Immature natural killer cell (primary cell): ENCODE data around the gene NIN. TPM values are rescaled to one million over a fixed set of nuclear protein-coding genes. Genes with fewer than 3 reads are reported as not detected.

ENCODE experiments used
- DNase-seq, 3 donors: peaks; one replicate each; pipeline ENCODE4 v3.0.0; 2022; ENCODE audit warnings: mixed read lengths in 1 of 3
- H3K27ac Mint-ChIP-seq, 6 donors: one replicate each; pipeline ENCODE4 v1.8.0; 2020; ENCODE audit warnings: mixed read lengths in 6 of 6, mild to moderate bottlenecking in 5 of 6, inconsistent platforms in 4 of 6, moderate library complexity in 3 of 6
- H3K27me3 Mint-ChIP-seq, 3 donors: one replicate each; pipeline ENCODE4 v1.8.0; 2020 to 2021; ENCODE audit warnings: low read depth in 3 of 3, mild to moderate bottlenecking in 3 of 3, mixed read lengths in 3 of 3, moderate library complexity in 3 of 3, inconsistent platforms in 1 of 3
- H3K36me3 Mint-ChIP-seq, 3 donors: one replicate each; pipeline ENCODE4 v1.8.0; 2020; ENCODE audit warnings: mixed read lengths in 3 of 3, inconsistent platforms in 2 of 3, mild to moderate bottlenecking in 2 of 3
- H3K4me1 Mint-ChIP-seq, 2 donors: one replicate each; pipeline ENCODE4 v1.8.0; 2020; ENCODE audit warnings: inconsistent platforms in 2 of 2, mild to moderate bottlenecking in 2 of 2, mixed read lengths in 2 of 2, moderate library complexity in 1 of 2
- H3K4me3 Mint-ChIP-seq, 5 donors: one replicate each; pipeline ENCODE4 v1.8.0; 2020; ENCODE audit warnings: mild to moderate bottlenecking in 5 of 5, mixed read lengths in 5 of 5, inconsistent platforms in 3 of 5, moderate library complexity in 3 of 5
- H3K9me3 Mint-ChIP-seq, 6 donors: one replicate each; pipeline ENCODE4 v1.8.0; 2020; ENCODE audit warnings: mild to moderate bottlenecking in 6 of 6, mixed read lengths in 6 of 6, inconsistent platforms in 4 of 6, moderate library complexity in 3 of 6
- polyA plus RNA-seq, 3 donors: library from polyadenylated mRNA; unstranded; fragments of 300-500 nt; fragmentation: Illumina TruSeq; gene quantifications; one replicate each; pipeline ENCODE4 v1.2.3, GENCODE V29; 2021

Gene NIN
- polyA plus RNA-seq, 3 donors from 2014 or later: 8.4 to 43.3 (median 9.7) TPM

GRCh38 chr14:50805396-50805795 lies 25.6 kb downstream of the NIN start:
- Mint-ChIP-seq H3K36me3 (peaks cover 0 to 10% (median 8%) of the 10 kb centered on the region in 3 donors), H3K9me3 (no peaks in the 10 kb centered on the region), H3K27me3 (peaks cover 0 to 1% (median 0%) of the 10 kb centered on the region in 3 donors), H3K27ac (peak overlapping the region in 1 of 6 donors; percentile 22), H3K4me3 (no peak overlapping the region), H3K4me1 (peaks cover 0 to 23% of the 10 kb centered on the region in 2 donors)
- no peak for DNase-seq

- no peak overlapping the region for H3K27ac Mint-ChIP-seq
- no peaks in the 10 kb centered on the region for H3K9me3 Mint-ChIP-seq
- H3K36me3 Mint-ChIP-seq: peaks cover 3 to 11% (median 10%) of the 10 kb centered on the region in 3 donors
- no peak overlapping the region for H3K4me3 Mint-ChIP-seq
- peaks cover 0 to 22% of the 10 kb centered on the region in 2 donors for H3K4me1 Mint-ChIP-seq
- no peak for DNase-seq
- peaks cover 0 to 1% (median 0%) of the 10 kb centered on the region in 3 donors for H3K27me3 Mint-ChIP-seq
These were observed 26.7 kb downstream of the NIN start for GRCh38 chr14:50804181-50804721.

GRCh38 chr14:50801706-50802105 lies 29.3 kb downstream of the NIN start:
- Mint-ChIP-seq H3K9me3 (no peaks in the 10 kb centered on the region), H3K4me3 (no peak overlapping the region), H3K27me3 (peaks cover 0 to 1% (median 0%) of the 10 kb centered on the region in 3 donors), H3K36me3 (peaks cover 3 to 13% (median 11%) of the 10 kb centered on the region in 3 donors), H3K27ac (no peak overlapping the region), H3K4me1 (peaks cover 0 to 15% of the 10 kb centered on the region in 2 donors)
- no peak for DNase-seq

- Mint-ChIP-seq H3K4me3 (no peak overlapping the region), H3K9me3 (no peaks in the 10 kb centered on the region), H3K4me1 (peaks cover 3 to 28% of the 10 kb centered on the region in 2 donors), H3K27me3 (no peaks in the 10 kb centered on the region), H3K27ac (no peak overlapping the region), H3K36me3 (peaks cover 3 to 4% (median 3%) of the 10 kb centered on the region in 3 donors)
- no peak for DNase-seq
These were observed 30.9 kb downstream of the NIN start for GRCh38 chr14:50800032-50800431.

GRCh38 chr14:50798048-50798421 lies 32.9 kb downstream of the NIN start:
- Mint-ChIP-seq H3K27me3 (peaks cover 0 to 1% (median 0%) of the 10 kb centered on the region in 3 donors), H3K9me3 (no peaks in the 10 kb centered on the region), H3K4me1 (peaks cover 20 to 48% of the 10 kb centered on the region in 2 donors), H3K4me3 (no peak overlapping the region), H3K36me3 (peaks cover 3% of the 10 kb centered on the region in 3 donors), H3K27ac (no peak overlapping the region)
- no peak for DNase-seq

- H3K4me1 Mint-ChIP-seq: peaks cover 26 to 53% of the 10 kb centered on the region in 2 donors
- peaks cover 3% of the 10 kb centered on the region in 3 donors for H3K36me3 Mint-ChIP-seq
- no peak overlapping the region for H3K4me3 Mint-ChIP-seq
- no peaks in the 10 kb centered on the region for H3K9me3 Mint-ChIP-seq
- H3K27me3 Mint-ChIP-seq: peaks cover 0 to 1% (median 0%) of the 10 kb centered on the region in 3 donors
- DNase-seq: no peak
- H3K27ac Mint-ChIP-seq: no peak overlapping the region
These were observed 33.5 kb downstream of the NIN start for GRCh38 chr14:50797250-50798047.

- no peak overlapping the region for H3K4me3 Mint-ChIP-seq
These were observed 34.6 kb downstream of the NIN start for GRCh38 chr14:50796390-50796789.

GRCh38 chr14:50795909-50796308 lies 35.1 kb downstream of the NIN start:
- Mint-ChIP-seq H3K4me3 (no peak overlapping the region), H3K27ac (no peak overlapping the region), H3K36me3 (peaks cover 3 to 14% (median 5%) of the 10 kb centered on the region in 3 donors), H3K27me3 (peaks cover 0 to 1% (median 0%) of the 10 kb centered on the region in 3 donors), H3K4me1 (peaks cover 41 to 65% of the 10 kb centered on the region in 2 donors), H3K9me3 (no peaks in the 10 kb centered on the region)
- DNase-seq: no peak

More at GRCh38 chr14:50796390-50796789, 34.6 kb downstream of the NIN start:
- peaks cover 0 to 1% (median 0%) of the 10 kb centered on the region in 3 donors for H3K27me3 Mint-ChIP-seq
- H3K27ac Mint-ChIP-seq: no peak overlapping the region
- no peaks in the 10 kb centered on the region for H3K9me3 Mint-ChIP-seq
- peaks cover 36 to 60% of the 10 kb centered on the region in 2 donors for H3K4me1 Mint-ChIP-seq
- H3K36me3 Mint-ChIP-seq: peaks cover 3 to 9% (median 3%) of the 10 kb centered on the region in 3 donors
- no peak for DNase-seq

GRCh38 chr14:50795142-50795541 lies 35.8 kb downstream of the NIN start:
- no peak for DNase-seq
- H3K4me1 Mint-ChIP-seq: peaks cover 49 to 72% of the 10 kb centered on the region in 2 donors
- no peak overlapping the region for H3K4me3 Mint-ChIP-seq
- H3K9me3 Mint-ChIP-seq: no peaks in the 10 kb centered on the region
- peak overlapping the region in 1 of 6 donors; percentile 34 for H3K27ac Mint-ChIP-seq
- peaks cover 3 to 22% (median 7%) of the 10 kb centered on the region in 3 donors for H3K36me3 Mint-ChIP-seq
- H3K27me3 Mint-ChIP-seq: peaks cover 0 to 1% (median 0%) of the 10 kb centered on the region in 3 donors

- H3K27me3 Mint-ChIP-seq: peaks cover 0 to 3% (median 1%) of the 10 kb centered on the region in 3 donors
- H3K4me3 Mint-ChIP-seq: no peak overlapping the region
- H3K27ac Mint-ChIP-seq: peak overlapping the region in 3 of 6 donors; percentile 3 to 30 (median 22)
- no peaks in the 10 kb centered on the region for H3K9me3 Mint-ChIP-seq
- no peak for DNase-seq
- H3K4me1 Mint-ChIP-seq: peaks cover 57 to 78% of the 10 kb centered on the region in 2 donors
- H3K36me3 Mint-ChIP-seq: peaks cover under 1 to 25% (median 4%) of the 10 kb centered on the region in 3 donors
These were observed 36.8 kb downstream of the NIN start for GRCh38 chr14:50794068-50794645.

- no peak for DNase-seq
- Mint-ChIP-seq H3K36me3 (peaks cover 4 to 26% (median 4%) of the 10 kb centered on the region in 3 donors), H3K27ac (peak overlapping the region in 5 of 6 donors; percentile 25 to 84 (median 76)), H3K27me3 (peaks cover 0 to 6% (median 1%) of the 10 kb centered on the region in 3 donors), H3K4me3 (peak overlapping the region in 1 of 5 donors; percentile 62), H3K4me1 (peaks cover 62 to 89% of the 10 kb centered on the region in 2 donors), H3K9me3 (no peaks in the 10 kb centered on the region)
These were observed 38.3 kb downstream of the NIN start for GRCh38 chr14:50792634-50793068.

- Mint-ChIP-seq H3K36me3 (peaks cover 4 to 26% (median 4%) of the 10 kb centered on the region in 3 donors), H3K27me3 (peaks cover 0 to 6% (median 1%) of the 10 kb centered on the region in 3 donors), H3K9me3 (no peaks in the 10 kb centered on the region), H3K4me3 (peak overlapping the region; percentile 42 to 69 (median 62)), H3K4me1 (peaks cover 67 to 95% of the 10 kb centered on the region in 2 donors), H3K27ac (peak overlapping the region; percentile 24 to 84 (median 75))
- DNase-seq: no peak
These were observed 38.9 kb downstream of the NIN start for GRCh38 chr14:50792051-50792477.

- peak overlapping the region in 2 of 5 donors; percentile 19 to 62 for H3K4me3 Mint-ChIP-seq
- H3K27ac Mint-ChIP-seq: peak overlapping the region; percentile 21 to 76 (median 72)
- peaks cover 75 to 95% of the 10 kb centered on the region in 2 donors for H3K4me1 Mint-ChIP-seq
- H3K27me3 Mint-ChIP-seq: peaks cover 0 to 6% (median 1%) of the 10 kb centered on the region in 3 donors
- peaks cover 4 to 26% (median 4%) of the 10 kb centered on the region in 3 donors for H3K36me3 Mint-ChIP-seq
- H3K9me3 Mint-ChIP-seq: no peaks in the 10 kb centered on the region
- no peak for DNase-seq
These were observed 39.8 kb downstream of the NIN start for GRCh38 chr14:50791201-50791600.
